ENCODE measurements around the gene MOXD1.

GRCh38 chr6:132430110-132430509, 28.8 kb upstream of the MOXD1 start:
- TF ChIP-seq CTCF (IDR thresholded peaks at IDR 0.05) (no peak), POLR2A (IDR thresholded peaks at IDR 0.05) (no peak)
